ENCODE results near the gene CHIA. TPM values are rescaled to one million over a fixed set of nuclear protein-coding genes. Genes with fewer than 3 reads are reported as not detected.

The CHIA gene
- total and polyA plus RNA-seq, 2 of the 13 experiments (the other 11 are each of a cell fraction or from before 2014, with no cell fraction given): not detected

GRCh38 chr1:111247125-111247838, 43.4 kb upstream of the CHIA start (continued):
- no peak for TF ChIP-seq KAT7 (CRISPR knock-in tag; IDR thresholded peaks at IDR 0.05; ENCODE audit: borderline replicate concordance)
- TF ChIP-seq CCAR2 (optimal IDR thresholded peaks at IDR 0.05; ENCODE audit: low read depth, low read length): no peak
- TF ChIP-seq MATR3 (CRISPR knock-in tag; IDR thresholded peaks at IDR 0.05): no peak
- no peak for TF ChIP-seq TP53 (CRISPR knock-in tag; conservative IDR thresholded peaks at IDR 0.05)
- TF ChIP-seq ZNF138 (CRISPR knock-in tag; IDR thresholded peaks at IDR 0.05; ENCODE audit: low read depth): no peak
- TF ChIP-seq ZNF160 (CRISPR knock-in tag; IDR thresholded peaks at IDR 0.05): no peak
- TF ChIP-seq SKIL (CRISPR knock-in tag; IDR thresholded peaks at IDR 0.05; ENCODE audit: borderline replicate concordance): no peak
- no peak for TF ChIP-seq ZC3H13 (CRISPR knock-in tag; IDR thresholded peaks at IDR 0.05)
- TF ChIP-seq ZNF781 (CRISPR knock-in tag; IDR thresholded peaks at IDR 0.05; ENCODE audit: borderline replicate concordance, not compliant biosample characterization): no peak
- TF ChIP-seq ERF (CRISPR knock-in tag; IDR thresholded peaks at IDR 0.05): peak; percentile 17; the same call in 1 of the 2 replicates
- peak; percentile 82 for TF ChIP-seq SOX5 (CRISPR knock-in tag; IDR thresholded peaks at IDR 0.05; ENCODE audit: borderline replicate concordance)
- TF ChIP-seq RXRA (CRISPR knock-in tag; IDR thresholded peaks at IDR 0.05): peak; percentile 63; the same call in 1 of the 2 replicates
- TF ChIP-seq ATAD3A (CRISPR knock-in tag; IDR thresholded peaks at IDR 0.05): no peak
- peak; percentile 29; the same call in 1 of the 2 replicates for TF ChIP-seq IKZF5 (CRISPR knock-in tag; IDR thresholded peaks at IDR 0.05)
- no peak for TF ChIP-seq KLF16 (CRISPR knock-in tag; IDR thresholded peaks at IDR 0.05)
- TF ChIP-seq MED1 (CRISPR knock-in tag; IDR thresholded peaks at IDR 0.05): peak; percentile 87
- TF ChIP-seq EHMT2 (IDR thresholded peaks at IDR 0.05; ENCODE audit: borderline replicate concordance, low read depth, low read length): peak; percentile 71; the same call in 1 of the 2 replicates
- peak; percentile 47; the same call in 1 of the 2 replicates for TF ChIP-seq GATA4 (IDR thresholded peaks at IDR 0.05; ENCODE audit: borderline replicate concordance, low read depth)
- TF ChIP-seq PITX1 (CRISPR knock-in tag; IDR thresholded peaks at IDR 0.05): no peak
- TF ChIP-seq E2F5 (CRISPR knock-in tag; conservative IDR thresholded peaks at IDR 0.05): no peak
- peak; percentile 78; the same call in 1 of the 2 replicates for TF ChIP-seq FOXO1 (CRISPR knock-in tag; IDR thresholded peaks at IDR 0.05)
- TF ChIP-seq FOXP4 (CRISPR knock-in tag; IDR thresholded peaks at IDR 0.05): no peak
- no peak for TF ChIP-seq ZNF775 (CRISPR knock-in tag; IDR thresholded peaks at IDR 0.05; ENCODE audit: borderline replicate concordance)
- no peak for TF ChIP-seq GABPB1 (CRISPR knock-in tag; IDR thresholded peaks at IDR 0.05)
- no peak for TF ChIP-seq SNAI1 (CRISPR knock-in tag; IDR thresholded peaks at IDR 0.05; ENCODE audit: borderline replicate concordance)

All from HepG2 (cell line).